ENCODE measurements around the gene CFAP73. TPM values are rescaled to one million over a fixed set of nuclear protein-coding genes. Genes with fewer than 3 reads are reported as not detected.

CFAP73 gene
- total RNA-seq, 4 donors from 2014 or later, result 0.26 TPM; not detected in 3

DNA sequence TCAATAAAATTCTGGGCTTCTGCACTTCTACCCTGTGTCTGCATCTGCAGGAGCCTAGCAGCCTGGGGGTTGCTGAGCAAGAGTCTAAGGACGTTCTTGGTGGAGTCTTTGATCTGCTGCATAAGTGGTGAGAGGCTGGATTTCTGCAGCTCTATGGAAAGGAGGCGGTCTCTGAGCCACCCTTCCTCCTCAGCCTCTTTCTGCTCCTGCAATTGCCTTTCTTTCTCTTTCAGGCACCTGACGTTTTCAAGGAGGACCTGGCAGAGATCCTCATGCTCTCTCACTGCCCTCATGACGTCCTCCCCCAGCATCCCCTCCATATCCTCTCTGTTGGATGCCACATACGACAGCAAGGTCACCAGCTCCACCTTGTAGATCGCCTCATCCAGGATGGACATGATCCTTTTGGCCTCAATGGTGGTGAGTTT lies 58.1 kb downstream of the CFAP73 start:
- H3K9me3 ChIP-seq, result no peaks in the 10 kb centered on the region
- H3K27me3 ChIP-seq, result no peaks in the 10 kb centered on the region
- no peak for TF ChIP-seq POLR2A (IDR thresholded peaks at IDR 0.05)
- TF ChIP-seq, protein P1, sequence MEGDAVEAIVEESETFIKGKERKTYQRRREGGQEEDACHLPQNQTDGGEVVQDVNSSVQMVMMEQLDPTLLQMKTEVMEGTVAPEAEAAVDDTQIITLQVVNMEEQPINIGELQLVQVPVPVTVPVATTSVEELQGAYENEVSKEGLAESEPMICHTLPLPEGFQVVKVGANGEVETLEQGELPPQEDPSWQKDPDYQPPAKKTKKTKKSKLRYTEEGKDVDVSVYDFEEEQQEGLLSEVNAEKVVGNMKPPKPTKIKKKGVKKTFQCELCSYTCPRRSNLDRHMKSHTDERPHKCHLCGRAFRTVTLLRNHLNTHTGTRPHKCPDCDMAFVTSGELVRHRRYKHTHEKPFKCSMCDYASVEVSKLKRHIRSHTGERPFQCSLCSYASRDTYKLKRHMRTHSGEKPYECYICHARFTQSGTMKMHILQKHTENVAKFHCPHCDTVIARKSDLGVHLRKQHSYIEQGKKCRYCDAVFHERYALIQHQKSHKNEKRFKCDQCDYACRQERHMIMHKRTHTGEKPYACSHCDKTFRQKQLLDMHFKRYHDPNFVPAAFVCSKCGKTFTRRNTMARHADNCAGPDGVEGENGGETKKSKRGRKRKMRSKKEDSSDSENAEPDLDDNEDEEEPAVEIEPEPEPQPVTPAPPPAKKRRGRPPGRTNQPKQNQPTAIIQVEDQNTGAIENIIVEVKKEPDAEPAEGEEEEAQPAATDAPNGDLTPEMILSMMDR (IDR thresholded peaks at IDR 0.05), result no peak
- 53 to 69% methylated on average over 6 of the region's 6 CpGs for WGBS, 2 donors
- H3K4me1 ChIP-seq, result peaks cover 5 to 39% (median 11%) of the 10 kb centered on the region in 3 donors
- no peak for DNase-seq
- no peaks in the 10 kb centered on the region for H3K36me3 ChIP-seq
- intact Hi-C loops (cut with DNase I), result loop anchor here (10.0 kb wide), 1 partner anchor 217 kb away; the partner anchor contains the start of gene SDSL
- H3K4me3 ChIP-seq, result no peak overlapping the region
- H3K27ac ChIP-seq, result peak overlapping the region in 1 of 4 donors; percentile 70

DNA sequence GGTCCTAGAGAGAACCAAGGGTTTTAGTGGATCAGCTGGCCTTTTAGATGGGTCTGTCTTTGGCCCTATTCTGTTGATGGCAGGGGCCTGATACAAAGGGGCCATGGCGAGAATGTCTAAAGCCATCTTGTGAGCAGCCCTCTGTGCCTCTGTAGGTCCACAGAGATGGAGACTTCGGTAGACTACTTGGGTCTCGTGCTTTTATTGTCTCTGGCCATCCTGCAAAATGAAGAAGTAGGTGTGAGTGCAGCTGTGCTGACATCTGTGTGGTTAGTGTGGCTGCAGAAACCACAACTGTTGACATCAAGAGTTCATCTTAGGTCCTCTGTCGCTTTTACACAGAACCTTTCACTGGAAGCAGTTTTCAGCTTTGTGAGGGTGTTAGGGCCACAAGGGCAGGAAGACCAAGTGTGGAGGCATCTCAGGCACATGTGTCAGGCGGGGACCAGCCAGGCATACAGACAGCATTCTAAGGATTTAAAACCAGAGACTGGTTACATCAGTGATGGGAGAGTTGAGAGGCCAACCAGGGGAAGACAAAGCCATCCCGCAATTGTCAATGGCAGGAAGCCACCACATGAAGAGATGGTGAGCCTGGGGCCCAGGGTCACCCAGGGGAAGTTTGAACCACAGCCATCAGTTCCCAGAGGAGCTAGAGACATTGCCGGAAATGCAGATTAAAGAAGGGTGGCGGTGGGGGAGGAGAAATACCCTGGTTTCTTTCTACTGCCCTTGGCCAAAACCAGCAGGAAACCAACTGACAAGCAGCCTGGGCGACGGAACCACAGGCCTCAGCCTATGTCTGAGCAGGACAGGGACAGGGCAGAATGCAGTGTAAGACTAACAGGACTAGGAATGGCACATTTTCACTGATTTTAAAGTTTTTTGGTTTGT lies 58.8 kb downstream of the CFAP73 start:
- peak; percentile 28 for DNase-seq
- WGBS, 2 donors, result 61 to 64% methylated on average over 9 to 10 of the region's 10 CpGs
- intact Hi-C loops (cut with DNase I), result loop anchor here (10.0 kb wide), 1 partner anchor 217 kb away; the partner anchor contains the start of gene SDSL

More for the DNA sequence above, 58.8 kb downstream of the CFAP73 start:
- Histone ChIP-seq H3K4me3 (no peak overlapping the region), H3K36me3 (no peaks in the 10 kb centered on the region), H3K27me3 (no peaks in the 10 kb centered on the region), H3K4me1 (peaks cover 5 to 39% (median 11%) of the 10 kb centered on the region in 3 donors), H3K27ac (peak overlapping the region in 3 of 4 donors; percentile 9 to 70 (median 65)), H3K9me3 (no peaks in the 10 kb centered on the region)
- TF ChIP-seq, protein P1 (IDR thresholded peaks at IDR 0.05), result no peak
- peak in 1 of 4 donors; percentile 11 for TF ChIP-seq POLR2A (IDR thresholded peaks at IDR 0.05)

Small RNA genes lying within 50 kb of the gene (small RNA-seq; reads per million reads assigned to genes)
- 0 reads per million in 4 donors for gene MIR7106
- 0 reads per million in 4 donors for gene RF00019

Other genes with a start within 250 kb of the CFAP73 start
- gene OAS1, start 242.8 kb upstream of the CFAP73 start, total RNA-seq, result 100 to 1,000 TPM in 1 of 4 donors, 10 to 100 TPM in 3; 32.1 to 115 (median 50.8) TPM
- 10 to 100 TPM; 25.2 to 40.0 (median 32.3) TPM for gene OAS3, start 211.2 kb upstream of the CFAP73 start, total RNA-seq
- gene OAS2, start 171.2 kb upstream of the CFAP73 start, total RNA-seq, result 10 to 100 TPM in 3 of 4 donors, 1 to 10 TPM in 1; 8.3 to 35.6 (median 10.9) TPM
- gene DTX1, start 93.0 kb upstream of the CFAP73 start, total RNA-seq, result 1 to 10 TPM in 3 of 4 donors, under 1 TPM in 1; 0.49 to 4.8 (median 1.8) TPM
- gene RASAL1, start 14.0 kb upstream of the CFAP73 start, total RNA-seq, result 10 to 100 TPM; 17.4 to 98.7 (median 56.6) TPM
- gene DDX54, start 35.8 kb downstream of the CFAP73 start, total RNA-seq, result 10 to 100 TPM; 35.3 to 80.5 (median 65.2) TPM
- gene RITA1, start 36.0 kb downstream of the CFAP73 start, total RNA-seq, result 10 to 100 TPM; 17.0 to 30.0 (median 20.3) TPM
- gene TPCN1, start 71.7 kb downstream of the CFAP73 start, total RNA-seq, result 10 to 100 TPM; 15.5 to 48.8 (median 34.5) TPM
- 10 to 100 TPM; 19.6 to 31.9 (median 28.5) TPM for gene SLC8B1, start 185.4 kb downstream of the CFAP73 start, total RNA-seq
- gene PLBD2, start 208.9 kb downstream of the CFAP73 start, total RNA-seq, result 10 to 100 TPM; 14.3 to 22.0 (median 17.1) TPM